Amygdala (tissue), 56 donors: ENCODE results near the gene LYRM9.
"Not testable (repeated sequence)": the region's sequence is repeated elsewhere in the genome, so short reads cannot be mapped to it uniquely, and the experiment has no call there.

ENCODE experiments used
- DNase-seq, 56 donors: peaks; one replicate each; lab custom pipeline; 2025; lab: John Stamatoyannopoulos, UW

The LYRM9 gene

GRCh38 chr17:27892866-27893769, at the start of gene LYRM9:
Gene LYRM9, minus strand, starts transcription at chr17:27893365. Its CDS starts 10,671 bp downstream, at chr17:27882694.
- DNase-seq: peak; percentile 44 to 96 (median 84)

- DNase-seq: no peak
These were observed 47.6 kb upstream of the LYRM9 start for GRCh38 chr17:27940503-27941428.

- DNase-seq: no peak
These were observed 46.6 kb upstream of the LYRM9 start for GRCh38 chr17:27939474-27940465.

- DNase-seq: no peak
These were observed 45.7 kb upstream of the LYRM9 start for GRCh38 chr17:27938864-27939263.

- DNase-seq: no peak
These were observed 45.1 kb upstream of the LYRM9 start for GRCh38 chr17:27938241-27938640.

GRCh38 chr17:27937025-27937546, 43.9 kb upstream of the LYRM9 start:
- no peak for DNase-seq

- no peak for DNase-seq
These were observed 36.8 kb upstream of the LYRM9 start for GRCh38 chr17:27930000-27930399.

GRCh38 chr17:27928587-27928986, 35.4 kb upstream of the LYRM9 start:
- no peak for DNase-seq

- DNase-seq: no peak
These were observed 34.6 kb upstream of the LYRM9 start for GRCh38 chr17:27927781-27928180.

GRCh38 chr17:27921599-27921998, 28.4 kb upstream of the LYRM9 start:
- DNase-seq: no peak

- no peak for DNase-seq
These were observed 27.9 kb upstream of the LYRM9 start for GRCh38 chr17:27921077-27921476.

- no peak for DNase-seq
These were observed 27.4 kb upstream of the LYRM9 start for GRCh38 chr17:27920569-27920968.

GRCh38 chr17:27919079-27919478, 25.9 kb upstream of the LYRM9 start:
- no peak for DNase-seq

- no peak for DNase-seq
These were observed 25.3 kb upstream of the LYRM9 start for GRCh38 chr17:27918498-27918897.

GRCh38 chr17:27917000-27917399, 23.8 kb upstream of the LYRM9 start:
- DNase-seq: no peak

GRCh38 chr17:27915709-27916108, 22.5 kb upstream of the LYRM9 start:
- no peak for DNase-seq

- no peak for DNase-seq
These were observed 21.2 kb upstream of the LYRM9 start for GRCh38 chr17:27914382-27914781.

GRCh38 chr17:27912964-27913363, 19.8 kb upstream of the LYRM9 start:
- DNase-seq: no peak

GRCh38 chr17:27912299-27912698, 19.1 kb upstream of the LYRM9 start:
- DNase-seq: not testable (repeated sequence)
